Endothelial cell of umbilical vein (primary cell): Measurements from ENCODE around the gene HSPG2. TPM values are rescaled to one million over a fixed set of nuclear protein-coding genes. Genes with fewer than 3 reads are reported as not detected.

Source experiments
- BruUV-seq: library from RNA; stranded (reverse); fragments of 400-500 nt; replicated peaks from 2 replicates; lab custom pipeline; 2021; lab: Mats Ljungman, UMichigan
- CTCF ChIA-PET: fragments of 300-600, 350-600 bp; sonication (Branson Sonifier 250); formaldehyde crosslinking; loops from one replicate; lab custom pipeline; 2021; ENCODE audit warnings: antibody characterized with exemption, inconsistent platforms; lab: Charles Lee
- POLR2A ChIA-PET: fragments of 300-600, 350-600 bp; sonication (Branson Sonifier 250); formaldehyde crosslinking; loops from one replicate; lab custom pipeline; 2021; ENCODE audit warnings: antibody characterized with exemption, inconsistent platforms; lab: Charles Lee
- DNase-seq: peaks from one replicate; pipeline ENCODE4 v3.0.0-alpha.2; 2011; ENCODE audit warnings: low read depth, low spot score
- FAIRE-seq: peaks from 2 replicates; lab custom pipeline; 2011; peaks lifted over from hg19 to GRCh38; lab: Jason Lieb, UNC
- H2AFZ ChIP-seq: 2 replicates; pipeline ENCODE4 v1.6.0; 2012; ENCODE audit warnings: low read depth, low read length, control low read depth, inconsistent platforms
- H3K27ac ChIP-seq: 2 replicates; pipeline ENCODE4 v1.5.1; 2011; ENCODE audit warnings: low read depth, mild to moderate bottlenecking, control low read depth, low read length, moderate library complexity; ENCODE audit not compliant: insufficient read depth
- H3K27me3 ChIP-seq, 2 experiments: 2 replicates each; pipeline versions ENCODE4 v1.6.0 to v1.6.1; 2011; ENCODE audit warnings: low read length in 2 of 2, mixed read lengths in 1 of 2; ENCODE audit not compliant: control insufficient read depth in 2 of 2, insufficient read depth in 2 of 2
- H3K36me3 ChIP-seq, 2 experiments: 2 replicates in 1 of 2; 3 replicates in 1 of 2; pipeline ENCODE4 v1.5.1; 2011; ENCODE audit warnings: low read length in 2 of 2, mild to moderate bottlenecking in 1 of 2, moderate library complexity in 1 of 2; ENCODE audit not compliant: control insufficient read depth in 2 of 2, insufficient read depth in 2 of 2; ENCODE audit errors: extremely low read depth in 1 of 2
- H3K4me1 ChIP-seq: 3 replicates; pipeline ENCODE4 v1.5.1; 2011; ENCODE audit warnings: mild to moderate bottlenecking, low read length; ENCODE audit not compliant: control insufficient read depth, insufficient read depth; ENCODE audit errors: extremely low read depth
- H3K4me2 ChIP-seq: 2 replicates; pipeline ENCODE4 v1.6.1; 2011; ENCODE audit warnings: low read length, control low read depth, mixed read lengths; ENCODE audit not compliant: insufficient read depth
- H3K4me3 ChIP-seq, 3 experiments: fragments of 200-600 bp in 1 of 3; sonication (generic), shearing (Covaris generic) in 1 of 3; replicated peaks in 1 of 3; 2 replicates each; pipeline ENCODE4 v1.5.1; 2011 to 2016; ENCODE audit warnings: control low read depth in 3 of 3, low read length in 3 of 3, mild to moderate bottlenecking in 2 of 3, inconsistent platforms in 1 of 3, low read depth in 1 of 3, moderate library complexity in 1 of 3; ENCODE audit not compliant: insufficient read depth in 1 of 3
- H3K79me2 ChIP-seq: 2 replicates; pipeline ENCODE4 v1.6.0; 2012; ENCODE audit warnings: low read length, inconsistent platforms; ENCODE audit not compliant: control insufficient read depth, insufficient read depth
- H3K9ac ChIP-seq: replicated peaks from 2 replicates; pipeline ENCODE3; 2011; ENCODE audit warnings: low read length, control low read depth; ENCODE audit not compliant: insufficient read depth; ENCODE audit errors: extremely low read depth
- H3K9me1 ChIP-seq: replicated peaks from 3 replicates; pipeline ENCODE4 v1.6.0; 2011; ENCODE audit warnings: mild to moderate bottlenecking, low read length; ENCODE audit not compliant: control insufficient read depth, insufficient read depth; ENCODE audit errors: extremely low read depth
- H3K9me3 ChIP-seq: replicated peaks from 2 replicates; pipeline ENCODE4 v1.5.1; 2012; ENCODE audit warnings: low read length, inconsistent platforms; ENCODE audit not compliant: control insufficient read depth, insufficient read depth
- H4K20me1 ChIP-seq: replicated peaks from 2 replicates; pipeline ENCODE3; 2011; ENCODE audit warnings: mild to moderate bottlenecking, low read length; ENCODE audit not compliant: control insufficient read depth, insufficient read depth; ENCODE audit errors: extremely low read depth
- CTCF ChIP-seq, 2 donors: IDR thresholded peaks; 1 replicate in 1 of 2; 2 replicates in 1 of 2; pipeline ENCODE4 v1.5.1; 2011; ENCODE audit warnings: low read length in 2 of 2, mild to moderate bottlenecking in 2 of 2, moderate library complexity in 2 of 2, control low read depth in 1 of 2, inconsistent platforms in 1 of 2, low read depth in 1 of 2; ENCODE audit not compliant: insufficient read depth in 1 of 2; ENCODE audit errors: extremely low read depth in 1 of 2
- EZH2 ChIP-seq: IDR thresholded peaks from 2 replicates; pipeline ENCODE4 v1.6.1; 2012; ENCODE audit warnings: borderline replicate concordance, low read depth, mild to moderate bottlenecking, moderate library complexity, low read length, inconsistent platforms; ENCODE audit not compliant: severe bottlenecking
- FOS ChIP-seq: IDR thresholded peaks from 2 replicates; pipeline ENCODE4 v1.6.1; 2011; ENCODE audit warnings: mild to moderate bottlenecking, low read length, moderate library complexity, borderline replicate concordance; ENCODE audit not compliant: insufficient read depth
- GATA2 ChIP-seq: IDR thresholded peaks from 2 replicates; pipeline ENCODE4 v1.7.0; 2011; ENCODE audit warnings: low read depth, mild to moderate bottlenecking, moderate library complexity, mixed read lengths, low read length; ENCODE audit not compliant: insufficient read length, insufficient read depth
- JUN ChIP-seq: IDR thresholded peaks from 2 replicates; pipeline ENCODE4 v1.6.1; 2011; ENCODE audit warnings: borderline replicate concordance, low read depth; ENCODE audit not compliant: insufficient read length, insufficient read depth
- MAX ChIP-seq: IDR thresholded peaks from 2 replicates; pipeline ENCODE4 v1.6.1; 2011; ENCODE audit not compliant: insufficient read depth, insufficient read length
- MYC ChIP-seq: IDR thresholded peaks from one replicate; pipeline ENCODE4 v1.6.1; 2011; ENCODE audit warnings: mild to moderate bottlenecking, low read depth, low read length
- POLR2A ChIP-seq: IDR thresholded peaks from 2 replicates; pipeline ENCODE4 v1.6.1; 2012; ENCODE audit warnings: low read depth, mild to moderate bottlenecking, control low read depth, low read length
- POLR2AphosphoS5 ChIP-seq: IDR thresholded peaks from 2 replicates; pipeline ENCODE4 v1.6.1; 2012; ENCODE audit warnings: low read depth, mild to moderate bottlenecking, control low read depth, low read length, moderate library complexity; ENCODE audit not compliant: insufficient read depth
- dilution Hi-C: fragments of 300-500 bp; cut with MboI; formaldehyde crosslinking; loops from one replicate; pipeline ENCODE4 v1.15.0; 2019; ENCODE audit warnings: low sequenced_read_pairs; ENCODE audit not compliant: extremely low pct_ligation_motif_present
- intact Hi-C: fragments of 100-400 bp; cut with micrococcal nuclease; formaldehyde crosslinking; loops from one replicate; pipeline ENCODE4 v1.10.0; 2022
- polyA plus RNA-seq, 4 experiments: library from polyadenylated mRNA; depleted of rRNA in 3 of 4; stranded (reverse) in 3 of 4; unstranded in 1 of 4; fragments of >200 nt; gene quantifications; 2 replicates each; pipeline versions ENCODE4 v1.2.1 to v1.2.3, GENCODE V29; 2011 to 2012; ENCODE audit warnings: missing spikeins in 1 of 4
- total RNA-seq: library from RNA; stranded (reverse); gene quantifications from 2 replicates; pipeline ENCODE4 v1.2.3, GENCODE V29; 2021

HSPG2 gene
- total and polyA plus RNA-seq, 2 donors (not counting 3 experiments of a cell fraction or from before 2014, with no cell fraction given): 734 to 3,499 TPM

DNA sequence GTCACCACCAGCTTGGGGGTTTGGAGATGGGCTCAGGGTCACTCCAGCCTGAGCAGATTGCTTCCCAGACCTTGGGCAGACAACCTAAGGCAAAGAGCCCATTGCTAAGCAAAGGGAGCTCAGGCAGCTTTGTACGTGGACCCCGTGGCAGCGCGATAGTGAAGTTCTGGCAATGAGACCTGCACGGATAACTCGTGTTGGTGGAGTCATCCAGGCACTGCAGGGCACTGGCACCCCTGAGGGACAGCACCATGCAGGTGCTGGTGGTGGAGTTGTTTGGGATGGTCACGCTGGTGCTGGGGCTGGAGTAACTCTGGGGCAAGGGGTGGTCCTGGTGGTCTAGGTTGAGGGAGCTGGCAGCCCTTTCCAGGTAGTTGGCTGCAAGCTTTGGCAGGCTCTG lies 13.6 kb upstream of the HSPG2 start:
- no peak overlapping the region for H3K9ac ChIP-seq
- H3K79me2 ChIP-seq: no peaks in the 10 kb centered on the region
- TF ChIP-seq POLR2AphosphoS5: no peak
- no peak for TF ChIP-seq POLR2A
- no peak for TF ChIP-seq JUN
- TF ChIP-seq CTCF (IDR thresholded peaks at IDR 0.05; ENCODE audit: extremely low read depth in 1 of 2, insufficient read depth in 1 of 2, low read depth in 1 of 2, low read length in 2 of 2): no peak
- TF ChIP-seq GATA2: no peak
- no peak for TF ChIP-seq FOS
- no peak for TF ChIP-seq MYC
- no peak for TF ChIP-seq MAX
- TF ChIP-seq EZH2: no peak
- intact Hi-C loops: no loop called here
- H3K4me2 ChIP-seq: no peak overlapping the region
- H3K36me3 ChIP-seq: no peaks in the 10 kb centered on the region
- H3K9me3 ChIP-seq: no peaks in the 10 kb centered on the region
- BruUV-seq: no TSS peak
- no peaks in the 10 kb centered on the region for H3K27me3 ChIP-seq
- no peak overlapping the region for H2AFZ ChIP-seq
- DNase-seq (no peak), FAIRE-seq (no peak)
- dilution Hi-C loops: no loop called here
- H3K4me1 ChIP-seq: peaks cover 13% of the 10 kb centered on the region
- ChIA-PET CTCF (interaction anchor here (1.3 to 2.0 kb wide), 2 partner anchors 11 to 12 kb away, joined by 4 to 5 read pairs; no protein-coding TSS in a partner anchor), POLR2A (no interaction called here)
- no peak overlapping the region for H3K4me3 ChIP-seq
- H4K20me1 ChIP-seq: no peaks in the 10 kb centered on the region
- H3K27ac ChIP-seq: no peak overlapping the region
- H3K9me1 ChIP-seq: no peaks in the 10 kb centered on the region
